ENCODE measurements around the gene FAM9C.

FAM9C gene

GRCh38 chrX:13007519-13008188 is 36.8 kb downstream of the FAM9C start:
- no peak for DNase-seq

- DNase-seq, result peak; percentile 77 to 90 (median 82)
These were observed 38.6 kb downstream of the FAM9C start for GRCh38 chrX:13005661-13006473.

GRCh38 chrX:13001961-13002671 is 42.3 kb downstream of the FAM9C start:
- peak in 3 of 4 experiments; percentile 40 to 54 (median 44) for DNase-seq

- no peak for DNase-seq
These were observed 43.3 kb downstream of the FAM9C start for GRCh38 chrX:13001097-13001496.

- peak; percentile 65 to 82 (median 77) for DNase-seq
These were observed 44.1 kb downstream of the FAM9C start for GRCh38 chrX:13000301-13000811.

GRCh38 chrX:12999422-12999821 is 45.0 kb downstream of the FAM9C start:
- peak; percentile 29 to 61 (median 52) for DNase-seq

GRCh38 chrX:12997906-12998687 is 46.3 kb downstream of the FAM9C start:
- DNase-seq, result no peak

GRCh38 chrX:12996934-12997435 is 47.4 kb downstream of the FAM9C start:
- DNase-seq, result no peak

GRCh38 chrX:12994321-12994720 is 50.1 kb downstream of the FAM9C start:
- no peak for DNase-seq

- no peak for DNase-seq
These were observed 50.6 kb downstream of the FAM9C start for GRCh38 chrX:12993826-12994225.

GRCh38 chrX:12992544-12993118 is 51.8 kb downstream of the FAM9C start:
- DNase-seq, result no peak

- DNase-seq, result peak in 1 of 4 experiments; percentile 38
These were observed 52.8 kb downstream of the FAM9C start for GRCh38 chrX:12991575-12991974.

- no peak for DNase-seq
These were observed 55.0 kb downstream of the FAM9C start for GRCh38 chrX:12989461-12989860.

GRCh38 chrX:12988797-12989196 is 55.6 kb downstream of the FAM9C start:
- no peak for DNase-seq

- no peak for DNase-seq
These were observed 56.4 kb downstream of the FAM9C start for GRCh38 chrX:12987900-12988594.

GRCh38 chrX:12987340-12987739 is 57.1 kb downstream of the FAM9C start:
- DNase-seq, result no peak

GRCh38 chrX:12986886-12987285 is 57.5 kb downstream of the FAM9C start:
- DNase-seq, result no peak

- DNase-seq, result no peak
These were observed 58.1 kb downstream of the FAM9C start for GRCh38 chrX:12986164-12986779.
